ENCODE data around the gene TAF11L12. TPM values are rescaled to one million over a fixed set of nuclear protein-coding genes. Genes with fewer than 3 reads are reported as not detected.
"Not testable (repeated sequence)": the region's sequence is repeated elsewhere in the genome, so short reads cannot be mapped to it uniquely, and the experiment has no call there.

Gene TAF11L12
- total RNA-seq, 2 donors from 2014 or later = not detected

DNA sequence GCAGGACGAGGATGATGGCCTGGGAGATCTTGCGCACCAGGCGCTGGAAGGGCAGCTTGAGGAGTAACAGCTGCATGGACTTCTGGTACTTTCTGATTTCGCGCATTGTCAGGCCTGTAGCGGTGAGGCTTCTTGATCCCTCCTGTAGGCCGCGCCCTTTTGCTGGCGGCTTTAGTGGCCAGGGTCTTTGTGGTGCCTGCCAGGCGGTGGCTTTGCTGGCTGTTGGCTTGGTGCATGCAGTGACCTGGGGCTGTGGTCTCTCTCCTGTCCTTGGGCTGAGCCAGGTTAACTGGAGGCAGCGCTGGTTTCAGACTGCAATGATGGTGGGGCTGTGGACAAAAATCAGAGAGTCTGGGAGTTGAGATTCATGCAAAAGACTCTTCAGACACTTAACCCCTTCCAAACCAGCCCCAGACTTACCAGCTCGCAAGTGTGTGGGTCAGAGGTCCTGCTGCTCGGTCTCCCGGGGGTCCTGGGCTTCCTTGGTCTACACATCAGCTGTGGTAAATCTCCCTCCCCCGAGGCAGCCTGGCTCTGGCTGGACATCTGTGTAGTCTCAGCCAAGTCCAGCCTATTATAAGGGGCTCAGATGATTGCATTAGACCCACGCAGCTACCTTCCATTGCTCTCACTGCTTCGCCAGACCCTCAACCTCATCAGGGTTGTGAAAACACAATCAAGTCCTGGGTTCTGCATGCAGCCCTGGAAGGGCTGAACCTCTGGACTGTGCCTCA is 4.8 kb downstream of the TAF11L12 start:
- Histone ChIP-seq H3K27ac (no peak overlapping the region), H3K9me3 (no peaks in the 10 kb centered on the region), H3K27me3 (replicated peaks; ENCODE audit: insufficient read depth) (no peaks in the 10 kb centered on the region), H3K36me3 (no peaks in the 10 kb centered on the region), H3K4me3 (no peak overlapping the region), H3K4me1 (replicated peaks) (no peaks in the 10 kb centered on the region)
- intact Hi-C loops (cut with DNase I) = no loop called here
- whole genome bisulfite sequencing = 90% methylated on average over 17 of the region's 17 CpGs
- DNase-seq (ENCODE audit: low spot score) = no peak
- TF ChIP-seq POLR2AphosphoS5 (IDR thresholded peaks at IDR 0.05) = no peak
- TF ChIP-seq, protein P1, sequence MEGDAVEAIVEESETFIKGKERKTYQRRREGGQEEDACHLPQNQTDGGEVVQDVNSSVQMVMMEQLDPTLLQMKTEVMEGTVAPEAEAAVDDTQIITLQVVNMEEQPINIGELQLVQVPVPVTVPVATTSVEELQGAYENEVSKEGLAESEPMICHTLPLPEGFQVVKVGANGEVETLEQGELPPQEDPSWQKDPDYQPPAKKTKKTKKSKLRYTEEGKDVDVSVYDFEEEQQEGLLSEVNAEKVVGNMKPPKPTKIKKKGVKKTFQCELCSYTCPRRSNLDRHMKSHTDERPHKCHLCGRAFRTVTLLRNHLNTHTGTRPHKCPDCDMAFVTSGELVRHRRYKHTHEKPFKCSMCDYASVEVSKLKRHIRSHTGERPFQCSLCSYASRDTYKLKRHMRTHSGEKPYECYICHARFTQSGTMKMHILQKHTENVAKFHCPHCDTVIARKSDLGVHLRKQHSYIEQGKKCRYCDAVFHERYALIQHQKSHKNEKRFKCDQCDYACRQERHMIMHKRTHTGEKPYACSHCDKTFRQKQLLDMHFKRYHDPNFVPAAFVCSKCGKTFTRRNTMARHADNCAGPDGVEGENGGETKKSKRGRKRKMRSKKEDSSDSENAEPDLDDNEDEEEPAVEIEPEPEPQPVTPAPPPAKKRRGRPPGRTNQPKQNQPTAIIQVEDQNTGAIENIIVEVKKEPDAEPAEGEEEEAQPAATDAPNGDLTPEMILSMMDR (IDR thresholded peaks at IDR 0.05) = no peak
- no peak for TF ChIP-seq POLR2A (IDR thresholded peaks at IDR 0.05)

DNA sequence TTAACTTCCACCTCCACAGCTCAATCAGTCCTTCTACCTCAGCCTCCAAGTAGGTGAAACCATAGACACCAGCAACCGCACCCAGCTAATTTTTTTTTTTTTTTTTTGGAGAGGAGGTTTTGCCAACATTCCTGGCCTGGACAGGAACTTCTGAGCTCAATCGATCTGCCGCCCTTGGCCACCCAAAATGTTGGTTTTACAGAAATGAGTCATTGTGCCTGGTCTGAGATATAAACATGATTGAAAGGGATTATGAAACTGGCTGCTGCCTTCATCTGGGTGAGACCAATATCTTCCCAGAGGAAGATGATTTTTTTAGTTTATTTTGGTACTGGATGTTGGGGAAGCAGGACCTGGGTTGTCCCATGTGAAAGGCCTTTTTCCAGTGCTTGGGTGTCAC is 9.2 kb downstream of the TAF11L12 start:
- Histone ChIP-seq H3K27me3 (replicated peaks; ENCODE audit: insufficient read depth) (no peaks in the 10 kb centered on the region), H3K27ac (no peak overlapping the region), H3K4me1 (replicated peaks) (no peaks in the 10 kb centered on the region), H3K36me3 (no peaks in the 10 kb centered on the region), H3K9me3 (no peaks in the 10 kb centered on the region), H3K4me3 (no peak overlapping the region)
- DNase-seq (ENCODE audit: low spot score) = no peak
- WGBS = 81% methylated on average over 3 of the region's 3 CpGs
- intact Hi-C loops (cut with DNase I) = no loop called here
- TF ChIP-seq POLR2AphosphoS5 (IDR thresholded peaks at IDR 0.05) (no peak), POLR2A (IDR thresholded peaks at IDR 0.05) (no peak)
- TF ChIP-seq, protein P1 (IDR thresholded peaks at IDR 0.05) = no peak

DNA sequence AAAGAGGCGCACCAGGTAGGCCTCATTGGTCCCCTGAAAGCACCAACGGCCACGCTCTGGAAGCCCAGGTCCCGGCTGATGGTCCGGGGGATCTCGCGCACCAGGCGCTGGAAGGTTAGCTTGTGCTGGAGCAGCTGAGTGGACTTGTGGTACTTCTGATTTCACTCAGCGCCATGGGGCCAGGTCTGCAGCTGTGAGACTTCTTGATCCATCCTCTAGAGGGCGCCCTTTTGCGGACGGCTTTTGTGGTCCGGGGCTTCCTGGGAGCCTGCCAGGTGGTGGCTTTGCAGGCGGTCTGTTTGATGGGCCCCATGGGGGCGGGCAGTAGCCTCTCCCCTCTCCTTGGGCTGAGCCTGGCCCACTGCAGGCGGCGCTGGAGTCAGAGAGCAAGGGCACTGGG is 10.4 kb downstream of the TAF11L12 start:
- TF ChIP-seq POLR2AphosphoS5 (IDR thresholded peaks at IDR 0.05) = no peak
- TF ChIP-seq, protein P1 (IDR thresholded peaks at IDR 0.05) = no peak
- TF ChIP-seq POLR2A (IDR thresholded peaks at IDR 0.05) = no peak
- intact Hi-C loops (cut with DNase I) = no loop called here
- WGBS = 86% methylated on average over 13 of the region's 17 CpGs
- no peaks in the 10 kb centered on the region for H3K4me1 ChIP-seq (replicated peaks)
- H3K9me3 ChIP-seq = no peaks in the 10 kb centered on the region
- no peak for DNase-seq (ENCODE audit: low spot score)
- H3K36me3 ChIP-seq = no peaks in the 10 kb centered on the region
- H3K27ac ChIP-seq = no peak overlapping the region
- H3K4me3 ChIP-seq = no peak overlapping the region
- H3K27me3 ChIP-seq (replicated peaks; ENCODE audit: insufficient read depth) = no peaks in the 10 kb centered on the region

DNA sequence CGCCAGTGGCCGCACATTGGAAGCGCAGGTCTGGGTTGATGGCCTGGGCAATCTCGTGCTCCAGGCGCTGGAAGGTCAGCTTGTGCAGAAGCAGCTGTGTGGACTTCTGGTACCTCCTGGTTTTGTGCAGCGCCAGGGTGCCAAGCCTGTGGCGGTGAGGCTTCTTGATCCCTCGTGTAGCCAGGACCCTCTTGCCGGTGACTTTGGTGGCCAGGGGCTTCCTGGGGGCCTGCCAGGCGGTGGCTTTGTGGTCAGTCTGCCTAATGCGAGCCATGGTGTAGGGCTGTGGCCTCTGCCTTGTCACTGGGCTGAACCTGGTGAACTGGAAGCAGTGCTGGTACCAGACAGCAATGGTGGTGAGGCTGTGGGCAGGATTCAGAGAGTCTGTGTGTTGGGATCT is 15.5 kb downstream of the TAF11L12 start:
- Histone ChIP-seq H3K36me3 (no peaks in the 10 kb centered on the region), H3K4me3 (no peak overlapping the region), H3K27ac (no peak overlapping the region), H3K4me1 (replicated peaks) (no peaks in the 10 kb centered on the region), H3K27me3 (replicated peaks; ENCODE audit: insufficient read depth) (no peaks in the 10 kb centered on the region), H3K9me3 (no peaks in the 10 kb centered on the region)
- TF ChIP-seq, protein P1 (IDR thresholded peaks at IDR 0.05) = no peak
- TF ChIP-seq POLR2AphosphoS5 (IDR thresholded peaks at IDR 0.05) (no peak), POLR2A (IDR thresholded peaks at IDR 0.05) (no peak)
- no peak for DNase-seq (ENCODE audit: low spot score)
- 94% methylated on average over 11 of the region's 11 CpGs for WGBS
- intact Hi-C loops (cut with DNase I) = no loop called here

DNA sequence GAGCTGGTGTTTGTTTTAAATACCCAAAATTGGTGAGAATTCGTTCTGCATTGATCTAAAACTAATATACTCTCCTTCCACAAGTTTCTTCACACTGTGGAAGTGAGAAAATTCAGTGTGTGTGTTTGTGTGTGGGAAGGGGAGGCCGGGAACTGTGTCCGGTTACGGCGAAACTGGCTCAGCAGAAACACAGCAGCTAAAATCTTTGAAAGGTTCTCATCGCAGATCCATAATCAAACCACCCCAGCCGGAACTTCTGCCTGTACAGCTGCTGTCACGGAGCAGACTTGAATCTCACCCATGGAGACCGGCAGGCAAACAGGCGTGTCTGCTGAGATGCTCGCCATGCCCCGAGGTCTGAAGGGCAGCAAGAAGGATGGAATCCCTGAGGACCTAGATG is 21.6 kb downstream of the TAF11L12 start, which contains the start of gene TAF11L13:
TSS of gene TAF11L13 (plus strand) at position 301 of the 400 bp plus-strand sequence.
- H3K27ac ChIP-seq; H3K36me3 ChIP-seq; H3K27me3 ChIP-seq (replicated peaks; ENCODE audit: insufficient read depth); H3K4me1 ChIP-seq (replicated peaks); H3K4me3 ChIP-seq; intact Hi-C loops (cut with DNase I); H3K9me3 ChIP-seq; DNase-seq (ENCODE audit: low spot score): not testable (repeated sequence)
- 82% methylated on average over 5 of the region's 12 CpGs for WGBS

Measured in prostate gland (tissue), 2 donors.